K562 (cell line): ENCODE data around the gene WASHC2C. TPM values are rescaled to one million over a fixed set of nuclear protein-coding genes. Genes with fewer than 3 reads are reported as not detected.
"Not testable (repeated sequence)": the region's sequence is repeated elsewhere in the genome, so short reads cannot be mapped to it uniquely, and the experiment has no call there.

Experiments used
- ATAC-seq: fragments of 200-7000 bp; cut with Tn5 transposase; 3 replicates; pipeline ENCODE4 v1.9.1; 2020; ENCODE audit warnings: moderate library complexity
- BruUV-seq: library from RNA; stranded (reverse); fragments of 400-500 nt; replicated peaks from 2 replicates; lab custom pipeline; 2021; lab: Mats Ljungman, UMichigan
- CTCF ChIA-PET: fragments of 300-600 bp; formaldehyde crosslinking; extraction: SDS; loops from one replicate; lab custom pipeline; 2021; ENCODE audit warnings: low intra/inter-chr PET ratio; lab: Yijun Ruan, JAX
- POLR2A ChIA-PET: fragments of 300-600, 350-650 bp; sonication (Branson Sonifier 250); formaldehyde crosslinking; extraction: SDS; loops from one replicate; lab custom pipeline; 2021; ENCODE audit warnings: antibody characterized with exemption, inconsistent platforms; lab: Yijun Ruan, JAX
- DNase-seq, 4 experiments: peaks; one replicate each; pipeline versions ENCODE4 v3.0.0 to v3.0.0-alpha.2; 2011 to 2018; ENCODE audit warnings: low spot score in 3 of 4, mixed read lengths in 3 of 4; ENCODE audit errors: extremely low read depth in 1 of 4
- FAIRE-seq: peaks from 2 replicates; lab custom pipeline; 2011; peaks lifted over from hg19 to GRCh38; lab: Jason Lieb, UNC
- H2AFZ ChIP-seq: 2 replicates; pipeline ENCODE4 v1.6.0; 2011; ENCODE audit warnings: low read depth, low read length, control low read depth, inconsistent platforms
- H3K27ac ChIP-seq: fragments of 200-600 bp; 3 replicates; pipeline ENCODE4 v1.8.0; 2011; ENCODE audit warnings: low read depth, mild to moderate bottlenecking, control low read depth, inconsistent platforms, low read length, moderate library complexity, mixed read lengths; ENCODE audit errors: extremely low read depth
- H3K27me3 ChIP-seq, 2 experiments: fragments of 300-600 bp in 1 of 2; 2 replicates in 1 of 2; 3 replicates in 1 of 2; pipeline versions ENCODE4 v1.6.0 to v1.8.0; 2011; ENCODE audit warnings: inconsistent platforms in 2 of 2, low read length in 2 of 2, mild to moderate bottlenecking in 1 of 2, mixed read lengths in 1 of 2, moderate library complexity in 1 of 2; ENCODE audit not compliant: control insufficient read depth in 2 of 2, insufficient read depth in 2 of 2
- H3K36me3 ChIP-seq: fragments of 300-600 bp; 3 replicates; pipeline ENCODE4 v1.8.0; 2011; ENCODE audit warnings: mild to moderate bottlenecking, low read length, inconsistent platforms; ENCODE audit not compliant: control insufficient read depth, insufficient read depth
- H3K4me1 ChIP-seq, 2 experiments: fragments of 200-600 bp in 1 of 2; replicated peaks in 1 of 2; 2 replicates in 1 of 2; 3 replicates in 1 of 2; pipeline versions ENCODE4 v1.5.1 to v1.8.0; 2011; ENCODE audit warnings: inconsistent platforms in 2 of 2, low read length in 2 of 2, mild to moderate bottlenecking in 1 of 2, mixed read lengths in 1 of 2, moderate library complexity in 1 of 2; ENCODE audit not compliant: control insufficient read depth in 2 of 2, insufficient read depth in 2 of 2
- H3K4me2 ChIP-seq: 2 replicates; pipeline ENCODE4 v1.6.1; 2011; ENCODE audit warnings: low read length, control low read depth, inconsistent platforms, mixed read lengths; ENCODE audit not compliant: insufficient read depth
- H3K4me3 ChIP-seq: fragments of 200-600 bp; sonication (generic), shearing (Covaris generic); 2 replicates; pipeline ENCODE4 v1.5.1; 2016; ENCODE audit warnings: control low read depth, inconsistent platforms
- H3K79me2 ChIP-seq: fragments of 200-600 bp; 3 replicates; pipeline ENCODE4 v1.8.0; 2011; ENCODE audit warnings: low read length, inconsistent platforms; ENCODE audit not compliant: control insufficient read depth, insufficient read depth
- H3K9ac ChIP-seq, 2 experiments: 2 replicates each; pipeline versions ENCODE4 v1.6.0 to v1.6.1; 2011; ENCODE audit warnings: low read depth in 2 of 2, low read length in 2 of 2, control low read depth in 1 of 2, inconsistent platforms in 1 of 2, mild to moderate bottlenecking in 1 of 2, mixed read lengths in 1 of 2; ENCODE audit not compliant: insufficient read depth in 1 of 2
- H3K9me1 ChIP-seq: one replicate; pipeline ENCODE4 v1.6.0; 2011; ENCODE audit warnings: inconsistent platforms, mild to moderate bottlenecking, low read length, moderate library complexity; ENCODE audit not compliant: control insufficient read depth, insufficient read depth
- H3K9me3 ChIP-seq: replicated peaks from 2 replicates; pipeline ENCODE4 v1.5.1; 2011; ENCODE audit warnings: low read depth, low read length, inconsistent platforms; ENCODE audit not compliant: control insufficient read depth, insufficient read depth
- H4K20me1 ChIP-seq: replicated peaks from 2 replicates; pipeline ENCODE4 v1.6.1; 2011; ENCODE audit warnings: low read length, inconsistent platforms, mixed read lengths; ENCODE audit not compliant: control insufficient read depth, insufficient read depth
- WGBS: fragments of 100-300 bp; shearing (Covaris generic); methylation state at CpG from one replicate; pipeline ENCODE4 v1.1.6; 2016; ENCODE audit warnings: low coverage, mixed read lengths; ENCODE audit not compliant: insufficient coverage; ENCODE audit errors: missing lambda C conversion rate; 5-methylcytosine and 5-hydroxymethylcytosine counted together
- in situ Hi-C: fragments of 300-500 bp; cut with MboI; formaldehyde crosslinking; loops from 4 replicates; pipeline ENCODE4 v1.15.0; 2018; ENCODE audit warnings: inconsistent platforms, mixed read lengths
- intact Hi-C: fragments of 100-400 bp; cut with micrococcal nuclease; formaldehyde crosslinking; loops from 2 replicates; pipeline ENCODE4 v1.14.2; 2022
- polyA plus RNA-seq, 8 experiments: library from polyadenylated mRNA; depleted of rRNA in 4 of 8; stranded (reverse) in 5 of 8; unstranded in 3 of 8; fragments of >200 nt; fragmentation: Nextera tagmentation in 2 of 8; fragmentation: Illumina TruSeq in 1 of 8; extraction: Ambion mirVana in 2 of 8; extraction: Trizol in 1 of 8; gene quantifications; 2 replicates each; pipeline versions ENCODE4 v1.2.1 to v1.2.3, GENCODE V29; 2011 to 2014; ENCODE audit warnings: inconsistent platforms in 1 of 8, missing spikeins in 1 of 8
- total RNA-seq, 7 experiments: library from RNA; depleted of rRNA in 6 of 7; stranded (reverse); fragments of >200 nt in 6 of 7; fragmentation: Illumina TruSeq in 2 of 7; extraction: Trizol in 2 of 7; gene quantifications; 2 replicates each; pipeline versions ENCODE4 v1.2.1 to v1.2.3, GENCODE V29; 2011 to 2021; ENCODE audit warnings: low replicate concordance in 1 of 7

Gene WASHC2C
- total and polyA plus RNA-seq, 9 of the 15 experiments (the other 6 are each of a cell fraction or from before 2014, with no cell fraction given), result 3.2 to 37.7 (median 24.1) TPM

DNA sequence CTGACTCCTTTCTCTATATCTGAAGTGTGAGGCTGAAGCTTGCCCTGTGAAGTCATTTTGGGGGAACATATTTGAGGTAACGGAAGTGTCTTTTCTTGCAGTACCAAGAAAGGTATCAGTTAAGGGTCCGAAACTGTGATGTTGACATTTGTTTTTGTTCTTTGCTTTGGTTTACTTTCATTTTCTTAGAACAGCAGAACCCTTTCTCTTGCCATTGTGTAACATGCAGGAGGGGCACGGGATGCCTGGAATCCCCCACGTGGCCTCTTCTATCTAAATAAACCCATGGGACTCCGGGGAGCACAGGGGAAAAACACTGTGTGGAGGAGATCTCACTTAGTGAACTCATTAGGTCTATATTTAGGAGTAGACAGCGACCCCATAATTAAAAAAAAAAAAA, 34.6 kb downstream of the WASHC2C start:
- H3K27ac ChIP-seq, intact Hi-C loops, BruUV-seq, H3K79me2 ChIP-seq, H2AFZ ChIP-seq, H3K9me1 ChIP-seq, H4K20me1 ChIP-seq, H3K9ac ChIP-seq, H3K36me3 ChIP-seq, POLR2A ChIA-PET, H3K4me3 ChIP-seq, H3K4me2 ChIP-seq, CTCF ChIA-PET, H3K27me3 ChIP-seq, DNase-seq, FAIRE-seq, in situ Hi-C loops, H3K9me3 ChIP-seq, ATAC-seq, H3K4me1 ChIP-seq: not testable (repeated sequence)
- 90% methylated on average over 4 of the region's 6 CpGs for WGBS

DNA sequence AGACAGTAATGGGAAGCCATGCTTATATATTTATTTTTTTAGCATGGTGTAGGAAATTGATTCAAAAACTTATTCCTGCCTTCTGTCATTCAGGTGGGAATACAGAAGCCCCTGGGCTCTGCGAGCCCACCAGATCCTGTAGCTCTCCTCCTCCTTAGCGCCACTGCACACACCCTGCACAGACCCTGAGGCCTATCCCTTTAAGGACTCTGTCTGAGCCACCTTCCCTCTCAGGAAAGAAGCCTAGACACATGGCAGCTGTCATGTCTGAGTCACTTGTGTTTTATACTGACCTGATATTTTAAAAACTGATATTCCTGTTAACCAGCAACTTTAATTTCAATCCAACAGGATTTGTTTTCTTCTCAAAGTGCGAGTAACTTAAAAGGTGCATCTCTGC, 36.0 kb downstream of the WASHC2C start:
- H3K9ac ChIP-seq, CTCF ChIA-PET, FAIRE-seq, H3K27ac ChIP-seq, DNase-seq, H3K4me2 ChIP-seq, in situ Hi-C loops, H2AFZ ChIP-seq, H3K4me3 ChIP-seq, H3K79me2 ChIP-seq, H3K9me1 ChIP-seq, H3K4me1 ChIP-seq, intact Hi-C loops, H3K36me3 ChIP-seq, H3K9me3 ChIP-seq, ATAC-seq, H3K27me3 ChIP-seq, BruUV-seq, POLR2A ChIA-PET, H4K20me1 ChIP-seq: not testable (repeated sequence)
- WGBS, result no CpG with 5 or more reads among the region's 3 CpGs

DNA sequence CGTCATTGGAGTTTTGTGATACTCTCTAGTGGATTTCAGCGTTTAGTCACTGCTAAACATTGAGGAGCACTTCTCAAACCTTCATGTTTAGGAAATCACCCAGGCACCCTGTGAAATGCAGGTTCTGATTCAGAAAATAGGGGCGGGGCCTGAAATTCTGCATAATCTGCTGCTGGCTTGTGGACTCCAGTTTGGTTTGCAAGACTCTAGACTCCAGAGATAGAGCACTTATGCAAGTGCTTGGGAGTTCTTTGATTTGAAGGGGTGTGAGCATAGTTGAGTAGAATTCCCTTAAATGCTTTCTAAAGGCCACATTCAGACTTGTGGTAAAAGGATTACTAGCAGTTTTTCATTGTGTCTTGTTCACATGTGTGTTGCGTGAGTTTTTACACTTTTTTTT, 41.3 kb downstream of the WASHC2C start:
- CTCF ChIA-PET, H3K4me2 ChIP-seq, H3K9ac ChIP-seq, ATAC-seq, H4K20me1 ChIP-seq, H2AFZ ChIP-seq, H3K27ac ChIP-seq, H3K4me3 ChIP-seq, H3K4me1 ChIP-seq, intact Hi-C loops, H3K27me3 ChIP-seq, DNase-seq, H3K36me3 ChIP-seq, FAIRE-seq, H3K9me3 ChIP-seq, H3K79me2 ChIP-seq, POLR2A ChIA-PET, H3K9me1 ChIP-seq, BruUV-seq, in situ Hi-C loops: not testable (repeated sequence)
- 95% methylated on average over 2 of the region's 4 CpGs for WGBS

DNA sequence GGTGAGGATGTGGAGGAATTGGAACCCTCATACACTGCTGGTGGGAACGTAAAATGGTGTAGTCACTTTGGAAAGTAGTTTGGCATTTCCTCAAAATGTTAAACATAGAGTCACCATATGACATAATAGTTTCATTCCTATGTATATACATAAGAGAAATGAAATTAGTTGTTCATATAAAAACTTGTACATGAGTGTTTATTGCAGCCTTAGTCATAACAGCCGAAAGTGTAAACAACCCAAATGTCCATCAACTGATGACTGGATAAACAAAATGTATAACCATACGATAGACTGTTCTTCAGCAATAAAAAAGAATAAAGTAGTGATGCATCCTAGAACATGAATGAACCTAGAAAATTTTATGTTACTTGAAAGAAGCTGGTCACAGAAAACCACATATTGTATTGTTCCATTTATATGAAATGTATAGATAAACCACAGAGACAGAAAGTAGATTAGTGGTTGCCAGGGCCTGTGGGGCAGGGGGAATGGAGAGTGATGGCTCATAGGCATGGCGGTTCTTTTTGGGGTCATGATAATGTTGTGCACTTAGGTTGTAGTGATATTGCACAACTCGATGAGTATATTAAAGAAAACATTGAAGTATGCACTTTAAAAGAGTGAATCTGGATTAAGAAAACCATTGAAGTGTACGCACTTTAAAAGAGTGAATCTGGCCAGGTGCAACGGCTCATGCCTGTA, 44.8 kb downstream of the WASHC2C start:
- H3K4me1 ChIP-seq, intact Hi-C loops, H3K36me3 ChIP-seq, H3K27me3 ChIP-seq, in situ Hi-C loops, H3K9me3 ChIP-seq, H4K20me1 ChIP-seq, ATAC-seq, FAIRE-seq, H3K9ac ChIP-seq, DNase-seq, H3K4me3 ChIP-seq, POLR2A ChIA-PET, CTCF ChIA-PET, H3K79me2 ChIP-seq, BruUV-seq, H2AFZ ChIP-seq, H3K9me1 ChIP-seq, H3K27ac ChIP-seq, H3K4me2 ChIP-seq: not testable (repeated sequence)
- 90% methylated on average over 4 of the region's 7 CpGs for WGBS
